GM20000 (cell line): ENCODE data around the gene HDGFL1.

Source experiments
- DNase-seq: peaks from one replicate; pipeline ENCODE4 v3.0.0; 2012; ENCODE audit warnings: low spot score
- TF ChIP-seq, protein P1 (sequence below): IDR thresholded peaks from 2 replicates; pipeline ENCODE4 v1.5.1; 2012; ENCODE audit warnings: mild to moderate bottlenecking, control low read depth; ENCODE audit errors: extremely low read depth, missing control alignments

Gene HDGFL1

DNA sequence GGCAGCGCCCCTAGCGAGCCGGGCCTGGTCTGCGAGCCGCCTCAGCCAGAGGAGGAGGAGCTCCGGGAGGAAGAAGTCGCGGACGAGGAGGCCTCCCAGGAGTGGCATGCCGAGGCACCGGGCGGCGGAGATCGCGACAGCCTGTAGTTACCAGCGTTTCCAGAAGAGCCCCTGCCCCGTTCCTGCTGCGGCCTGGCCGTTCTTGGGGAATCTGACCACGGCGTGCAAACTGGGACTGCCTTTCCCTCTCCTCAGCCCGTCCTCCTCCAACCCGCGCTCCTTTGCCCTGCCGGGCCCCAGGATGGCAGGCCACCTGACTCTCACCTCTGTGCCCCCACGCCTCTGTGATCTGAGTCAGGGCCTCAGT, 802 bp downstream of the HDGFL1 start:
- TF ChIP-seq, protein P1, sequence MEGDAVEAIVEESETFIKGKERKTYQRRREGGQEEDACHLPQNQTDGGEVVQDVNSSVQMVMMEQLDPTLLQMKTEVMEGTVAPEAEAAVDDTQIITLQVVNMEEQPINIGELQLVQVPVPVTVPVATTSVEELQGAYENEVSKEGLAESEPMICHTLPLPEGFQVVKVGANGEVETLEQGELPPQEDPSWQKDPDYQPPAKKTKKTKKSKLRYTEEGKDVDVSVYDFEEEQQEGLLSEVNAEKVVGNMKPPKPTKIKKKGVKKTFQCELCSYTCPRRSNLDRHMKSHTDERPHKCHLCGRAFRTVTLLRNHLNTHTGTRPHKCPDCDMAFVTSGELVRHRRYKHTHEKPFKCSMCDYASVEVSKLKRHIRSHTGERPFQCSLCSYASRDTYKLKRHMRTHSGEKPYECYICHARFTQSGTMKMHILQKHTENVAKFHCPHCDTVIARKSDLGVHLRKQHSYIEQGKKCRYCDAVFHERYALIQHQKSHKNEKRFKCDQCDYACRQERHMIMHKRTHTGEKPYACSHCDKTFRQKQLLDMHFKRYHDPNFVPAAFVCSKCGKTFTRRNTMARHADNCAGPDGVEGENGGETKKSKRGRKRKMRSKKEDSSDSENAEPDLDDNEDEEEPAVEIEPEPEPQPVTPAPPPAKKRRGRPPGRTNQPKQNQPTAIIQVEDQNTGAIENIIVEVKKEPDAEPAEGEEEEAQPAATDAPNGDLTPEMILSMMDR, result no peak
- no peak for DNase-seq

DNA sequence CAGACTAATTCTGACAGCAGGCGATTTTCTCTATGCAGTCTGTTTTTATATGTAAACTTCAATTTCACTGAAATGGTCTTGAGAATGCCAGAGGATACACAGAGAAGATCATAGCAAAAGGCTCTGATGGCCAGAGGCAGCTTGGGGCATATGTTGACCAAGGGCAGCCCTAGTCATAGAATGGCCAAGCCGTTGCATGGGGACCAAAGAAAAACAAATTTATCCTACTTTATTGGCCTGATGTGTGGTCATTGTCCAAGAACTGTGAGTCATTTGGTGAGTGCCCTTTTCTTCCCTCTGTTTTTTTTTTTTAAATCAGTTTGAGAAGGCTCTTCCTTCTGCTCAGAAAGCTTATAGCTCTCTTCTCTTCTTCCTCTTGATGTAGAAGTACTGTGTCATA, 5.8 kb downstream of the HDGFL1 start:
- DNase-seq, result no peak
- TF ChIP-seq, protein P1, result no peak

DNA sequence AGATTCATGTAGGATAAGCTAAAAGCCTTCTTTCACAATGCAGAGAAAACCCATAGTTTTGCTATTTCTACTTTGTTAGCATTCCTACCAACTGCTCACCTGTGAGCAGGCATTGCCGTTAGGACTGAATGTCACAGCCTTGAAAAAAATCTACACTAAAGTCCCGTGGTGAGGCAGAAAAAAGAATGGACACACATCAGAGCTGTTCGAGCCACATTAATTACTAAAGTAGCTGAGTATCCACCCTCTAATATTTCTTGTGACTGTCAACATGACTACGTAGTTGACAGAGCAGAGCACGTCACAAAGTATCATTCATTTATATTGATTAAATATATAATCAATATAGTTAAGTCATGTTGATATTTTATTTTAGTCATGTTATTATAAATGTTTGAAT, 10.1 kb downstream of the HDGFL1 start:
- DNase-seq, result no peak
- TF ChIP-seq, protein P1, result no peak

DNA sequence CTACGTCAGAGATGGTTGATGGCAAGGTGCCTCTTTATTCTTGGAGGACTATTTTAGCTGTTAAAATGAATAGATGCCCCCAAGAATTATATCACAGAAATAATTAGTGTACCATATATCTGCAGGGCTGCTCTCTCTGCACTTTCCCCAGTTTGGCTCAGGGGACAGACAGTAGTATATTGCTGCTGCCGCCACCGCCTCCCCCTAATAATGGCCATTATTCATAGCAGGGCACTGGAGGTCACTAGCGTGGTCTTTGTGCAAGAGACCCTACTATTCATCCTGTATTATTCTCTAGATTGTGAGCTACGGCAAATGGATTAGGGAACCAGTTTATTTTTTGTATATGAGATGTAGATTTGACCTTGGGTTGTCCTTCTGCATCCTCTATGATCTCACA, 11.0 kb downstream of the HDGFL1 start:
- no peak for DNase-seq
- TF ChIP-seq, protein P1, result no peak

GRCh38 chr6:22582417-22583205, 13.2 kb downstream of the HDGFL1 start:
- no peak for DNase-seq

DNA sequence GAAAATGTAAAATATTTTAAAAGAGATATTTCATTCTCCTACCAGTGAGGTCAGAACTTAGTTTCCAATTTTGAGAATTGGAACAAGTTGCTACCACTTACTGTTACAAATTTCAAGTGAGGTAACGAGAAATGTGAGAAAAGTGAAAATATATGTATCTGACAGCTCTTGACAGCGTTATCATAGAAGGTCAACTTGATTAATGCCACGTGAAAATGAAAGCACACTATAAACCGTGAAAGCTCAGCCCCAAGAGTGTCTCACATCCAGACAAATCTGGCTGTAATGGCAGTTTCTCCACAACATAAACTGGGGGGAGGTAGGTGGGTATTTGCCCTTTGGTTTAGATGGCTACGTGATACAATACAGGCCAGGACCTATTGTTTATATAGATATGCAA, 13.9 kb downstream of the HDGFL1 start:
- TF ChIP-seq, protein P1, result no peak
- DNase-seq, result no peak

More at GRCh38 chr6:22582417-22583205, 13.2 kb downstream of the HDGFL1 start:
- TF ChIP-seq, protein P1, result no peak

- TF ChIP-seq, protein P1, result no peak
- DNase-seq, result no peak
Measured at GRCh38 chr6:22583927-22584326, 14.6 kb downstream of the HDGFL1 start.
